Panc1 (cell line): ENCODE data around the gene CDCA7L. TPM values are rescaled to one million over a fixed set of nuclear protein-coding genes. Genes with fewer than 3 reads are reported as not detected.

Experiments
- ATAC-seq: fragments of 200-7000 bp; cut with Tn5 transposase; 2 replicates; pipeline ENCODE4 v1.9.1; 2020; ENCODE audit warnings: mild to moderate bottlenecking, moderate library complexity
- BruUV-seq: library from RNA; stranded (reverse); fragments of 400-500 nt; replicated peaks from 2 replicates; lab custom pipeline; 2021; lab: Mats Ljungman, UMichigan
- CTCF ChIA-PET: fragments of 300-600 bp; sonication (Branson Sonifier 250); formaldehyde crosslinking; loops from one replicate; lab custom pipeline; 2022; ENCODE audit warnings: antibody characterized with exemption; lab: Charles Lee
- POLR2A ChIA-PET: fragments of 300-600 bp; sonication (Branson Sonifier 250); formaldehyde crosslinking; loops from one replicate; lab custom pipeline; 2022; ENCODE audit warnings: antibody characterized with exemption; lab: Charles Lee
- DNase-seq: peaks from one replicate; pipeline ENCODE4 v3.0.0-alpha.2; 2010; ENCODE audit warnings: low read depth, low spot score
- H3K27ac ChIP-seq: 2 replicates; pipeline ENCODE4 v1.5.1; 2011; ENCODE audit warnings: mild to moderate bottlenecking, low read length, inconsistent platforms
- H3K27me3 ChIP-seq: fragments of 200-500 bp; sonication (Bioruptor generic); 2 replicates; pipeline ENCODE4 v1.6.0; 2014; ENCODE audit warnings: low read length, inconsistent platforms; ENCODE audit not compliant: control insufficient read depth, insufficient read depth
- H3K36me3 ChIP-seq: fragments of 200-500 bp; sonication (Bioruptor generic); 2 replicates; pipeline ENCODE4 v1.5.1; 2014; ENCODE audit warnings: inconsistent platforms, mild to moderate bottlenecking, low read length, moderate library complexity; ENCODE audit not compliant: control insufficient read depth, insufficient read depth
- H3K4me1 ChIP-seq: 2 replicates; pipeline ENCODE4 v1.5.1; 2011; ENCODE audit warnings: inconsistent platforms, mild to moderate bottlenecking, low read length, moderate library complexity; ENCODE audit not compliant: control insufficient read depth, insufficient read depth
- H3K4me3 ChIP-seq, 2 experiments: 2 replicates each; pipeline ENCODE4 v1.5.1; 2011 to 2012; ENCODE audit warnings: low read depth in 2 of 2, low read length in 2 of 2, mild to moderate bottlenecking in 2 of 2, inconsistent platforms in 1 of 2, moderate library complexity in 1 of 2
- H3K9me3 ChIP-seq: fragments of 200-500 bp; sonication (Bioruptor generic); 2 replicates; pipeline ENCODE4 v1.5.1; 2014; ENCODE audit warnings: low read depth, mild to moderate bottlenecking, inconsistent platforms, low read length, moderate library complexity; ENCODE audit not compliant: control insufficient read depth, insufficient read depth
- CTCF ChIP-seq: fragments of 450-650 bp; IDR thresholded peaks from 2 replicates; pipeline ENCODE4 v1.5.1; 2017; ENCODE audit warnings: mild to moderate bottlenecking
- POLR2AphosphoS5 ChIP-seq: IDR thresholded peaks from 2 replicates; pipeline ENCODE4 v1.6.1; 2012; ENCODE audit warnings: mild to moderate bottlenecking, low read depth, low read length, moderate library complexity
- SIN3A ChIP-seq: IDR thresholded peaks from 2 replicates; pipeline ENCODE4 v1.6.1; 2012; ENCODE audit warnings: low read depth, mild to moderate bottlenecking, low read length, moderate library complexity, borderline replicate concordance; ENCODE audit not compliant: insufficient read depth
- TCF7L2 ChIP-seq: IDR thresholded peaks from 2 replicates; pipeline ENCODE4 v1.6.1; 2011; ENCODE audit warnings: mild to moderate bottlenecking, low read depth, low read length, inconsistent platforms
- in situ Hi-C: cut with HindIII; loops from 2 replicates; pipeline ENCODE4 v1.10.0; 2016; ENCODE audit warnings: low sequenced_read_pairs, low pct_unique_long_range_greater_than_20kb
- intact Hi-C: fragments of 100-400 bp; cut with micrococcal nuclease; formaldehyde crosslinking; loops from one replicate; pipeline ENCODE4 v1.10.0; 2022; ENCODE audit not compliant: unreplicated experiment
- total RNA-seq: library from RNA; stranded (reverse); gene quantifications from one replicate; pipeline ENCODE4 v1.2.1, GENCODE V29; 2021; ENCODE audit not compliant: unreplicated experiment
- TF ChIP-seq, protein P1 (sequence below), 2 experiments: IDR thresholded peaks; 2 replicates each; pipeline ENCODE4 v1.6.1; 2011 to 2012; ENCODE audit warnings: low read depth in 2 of 2, control low read depth in 1 of 2, low read length in 1 of 2, mild to moderate bottlenecking in 1 of 2, moderate library complexity in 1 of 2; ENCODE audit not compliant: insufficient read depth in 1 of 2

The CDCA7L gene
- total RNA-seq, 1 experiment from 2014 or later: 46.1 TPM

GRCh38 chr7:21939858-21940372 is 5.8 kb downstream of the CDCA7L start:
- ChIA-PET CTCF (interaction anchor here (0.6 kb wide), 2 partner anchors 12 to 1550 kb away, joined by 6 to 7 read pairs; no protein-coding TSS in a partner anchor), POLR2A (interaction anchor here (0.5 to 0.6 kb wide), 2 partner anchors 29 to 438 kb away, joined by 4 to 5 read pairs; no protein-coding TSS in a partner anchor)
- no peaks in the 10 kb centered on the region for H3K27me3 ChIP-seq
- H3K27ac ChIP-seq: no peak overlapping the region
- peaks cover 23% of the 10 kb centered on the region for H3K4me1 ChIP-seq
- DNase-seq (no peak), ATAC-seq (no peak)
- no peak overlapping the region for H3K4me3 ChIP-seq
- H3K9me3 ChIP-seq: no peaks in the 10 kb centered on the region
- TF ChIP-seq, protein P1, sequence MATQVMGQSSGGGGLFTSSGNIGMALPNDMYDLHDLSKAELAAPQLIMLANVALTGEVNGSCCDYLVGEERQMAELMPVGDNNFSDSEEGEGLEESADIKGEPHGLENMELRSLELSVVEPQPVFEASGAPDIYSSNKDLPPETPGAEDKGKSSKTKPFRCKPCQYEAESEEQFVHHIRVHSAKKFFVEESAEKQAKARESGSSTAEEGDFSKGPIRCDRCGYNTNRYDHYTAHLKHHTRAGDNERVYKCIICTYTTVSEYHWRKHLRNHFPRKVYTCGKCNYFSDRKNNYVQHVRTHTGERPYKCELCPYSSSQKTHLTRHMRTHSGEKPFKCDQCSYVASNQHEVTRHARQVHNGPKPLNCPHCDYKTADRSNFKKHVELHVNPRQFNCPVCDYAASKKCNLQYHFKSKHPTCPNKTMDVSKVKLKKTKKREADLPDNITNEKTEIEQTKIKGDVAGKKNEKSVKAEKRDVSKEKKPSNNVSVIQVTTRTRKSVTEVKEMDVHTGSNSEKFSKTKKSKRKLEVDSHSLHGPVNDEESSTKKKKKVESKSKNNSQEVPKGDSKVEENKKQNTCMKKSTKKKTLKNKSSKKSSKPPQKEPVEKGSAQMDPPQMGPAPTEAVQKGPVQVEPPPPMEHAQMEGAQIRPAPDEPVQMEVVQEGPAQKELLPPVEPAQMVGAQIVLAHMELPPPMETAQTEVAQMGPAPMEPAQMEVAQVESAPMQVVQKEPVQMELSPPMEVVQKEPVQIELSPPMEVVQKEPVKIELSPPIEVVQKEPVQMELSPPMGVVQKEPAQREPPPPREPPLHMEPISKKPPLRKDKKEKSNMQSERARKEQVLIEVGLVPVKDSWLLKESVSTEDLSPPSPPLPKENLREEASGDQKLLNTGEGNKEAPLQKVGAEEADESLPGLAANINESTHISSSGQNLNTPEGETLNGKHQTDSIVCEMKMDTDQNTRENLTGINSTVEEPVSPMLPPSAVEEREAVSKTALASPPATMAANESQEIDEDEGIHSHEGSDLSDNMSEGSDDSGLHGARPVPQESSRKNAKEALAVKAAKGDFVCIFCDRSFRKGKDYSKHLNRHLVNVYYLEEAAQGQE (IDR thresholded peaks at IDR 0.05; ENCODE audit: insufficient read depth in 1 of 2, low read depth in 2 of 2, low read length in 1 of 2): no peak
- TF ChIP-seq POLR2AphosphoS5: no peak
- TF ChIP-seq SIN3A: no peak
- no peak for TF ChIP-seq TCF7L2
- no peak for TF ChIP-seq CTCF
- no peaks in the 10 kb centered on the region; the same call in 1 of the 2 replicates for H3K36me3 ChIP-seq
- intact Hi-C loops: no loop called here
- in situ Hi-C loops: no loop called here
- no TSS peak for BruUV-seq

GRCh38 chr7:21939136-21939857 is 6.4 kb downstream of the CDCA7L start:
- DNase-seq (peak; percentile 30), ATAC-seq (no peak)
- H3K27me3 ChIP-seq: no peaks in the 10 kb centered on the region
- CTCF ChIA-PET: interaction anchor here (0.6 kb wide), 1 partner anchor 12 kb away, joined by 7 read pairs; no protein-coding TSS in a partner anchor
- intact Hi-C loops (no loop called here), in situ Hi-C loops (no loop called here)
- no peak overlapping the region for H3K27ac ChIP-seq
- no peaks in the 10 kb centered on the region for H3K36me3 ChIP-seq
- H3K9me3 ChIP-seq: no peaks in the 10 kb centered on the region
- TF ChIP-seq, protein P1 (IDR thresholded peaks at IDR 0.05; ENCODE audit: insufficient read depth in 1 of 2, low read depth in 2 of 2, low read length in 1 of 2): no peak
- no peak for TF ChIP-seq SIN3A
- no peak for TF ChIP-seq TCF7L2
- TF ChIP-seq POLR2AphosphoS5: no peak
- no peak for TF ChIP-seq CTCF
- POLR2A ChIA-PET: interaction anchor here (0.5 to 0.6 kb wide), 3 partner anchors 30 to 1164 kb away, joined by 4 to 5 read pairs (median 4); no protein-coding TSS in a partner anchor
- no peak overlapping the region for H3K4me3 ChIP-seq
- BruUV-seq: no TSS peak
- peaks cover 23% of the 10 kb centered on the region for H3K4me1 ChIP-seq
